GM21423 (cell line): ENCODE measurements around the gene ACTN1.

Source experiments
- ATAC-seq: cut with Tn5 transposase; IDR thresholded peaks from one replicate; pipeline ENCODE4 v1.9.1; 2021; ENCODE audit warnings: mild to moderate bottlenecking, moderate library complexity; ENCODE audit not compliant: unreplicated experiment

The ACTN1 gene

DNA sequence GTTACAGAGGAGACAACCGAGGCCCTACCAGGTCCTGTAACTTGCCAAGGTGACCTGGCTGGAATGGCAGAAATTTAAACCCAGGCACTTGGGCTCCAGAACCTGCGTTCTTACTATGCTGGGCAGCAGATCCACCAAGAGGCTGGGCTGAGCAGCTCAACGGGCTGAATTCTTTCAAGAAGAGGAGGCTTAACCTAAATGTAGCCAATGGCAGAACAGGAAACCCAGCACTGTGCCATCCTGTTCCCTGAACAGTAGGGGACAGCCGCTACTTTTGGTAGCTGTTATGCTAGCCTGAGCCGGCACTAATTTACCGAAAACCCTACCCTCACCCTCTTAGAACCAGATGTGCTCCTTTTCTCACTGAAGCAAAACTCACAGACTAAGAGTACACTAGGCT is 86.1 kb downstream of the ACTN1 start:
- no peak for ATAC-seq

DNA sequence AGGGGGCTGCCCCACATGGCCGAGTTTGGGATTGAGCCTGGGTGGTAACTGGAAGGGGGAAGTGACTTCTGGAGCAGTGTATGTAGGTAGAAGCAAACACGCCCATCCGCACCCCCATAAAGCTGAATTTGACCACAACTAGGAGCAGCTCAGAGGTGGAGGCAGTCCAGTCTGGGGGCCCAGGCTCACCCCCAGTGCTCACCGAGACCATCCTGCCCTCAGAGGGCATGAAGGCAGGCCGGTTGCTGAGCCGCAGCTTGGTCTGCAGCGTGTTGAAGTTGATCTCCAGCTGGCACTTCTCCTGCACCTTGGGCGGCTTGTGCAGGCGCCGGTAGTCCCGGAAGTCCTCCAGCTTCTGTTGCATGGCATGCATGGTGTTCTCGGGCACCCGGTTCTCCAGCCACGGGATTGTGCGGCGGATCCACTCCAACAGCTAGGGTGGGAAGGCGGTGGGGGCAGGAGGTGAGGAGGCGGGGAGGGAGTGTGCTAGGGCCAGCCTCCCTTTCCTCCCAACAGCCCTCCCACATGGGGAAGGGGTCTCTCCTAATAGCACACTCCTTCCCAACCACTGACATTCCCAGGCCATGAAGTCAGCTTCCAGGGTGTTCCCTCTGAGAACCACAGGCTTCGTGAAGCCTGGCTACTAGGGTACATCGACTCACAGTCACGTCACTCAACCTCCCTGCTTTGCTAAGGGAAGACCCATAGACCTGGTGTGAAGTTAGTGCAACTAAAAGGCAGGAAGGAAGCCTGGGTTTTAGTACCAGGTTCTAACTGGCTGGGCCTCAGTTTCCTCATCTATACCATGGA is 87.0 kb downstream of the ACTN1 start:
- no peak for ATAC-seq

DNA sequence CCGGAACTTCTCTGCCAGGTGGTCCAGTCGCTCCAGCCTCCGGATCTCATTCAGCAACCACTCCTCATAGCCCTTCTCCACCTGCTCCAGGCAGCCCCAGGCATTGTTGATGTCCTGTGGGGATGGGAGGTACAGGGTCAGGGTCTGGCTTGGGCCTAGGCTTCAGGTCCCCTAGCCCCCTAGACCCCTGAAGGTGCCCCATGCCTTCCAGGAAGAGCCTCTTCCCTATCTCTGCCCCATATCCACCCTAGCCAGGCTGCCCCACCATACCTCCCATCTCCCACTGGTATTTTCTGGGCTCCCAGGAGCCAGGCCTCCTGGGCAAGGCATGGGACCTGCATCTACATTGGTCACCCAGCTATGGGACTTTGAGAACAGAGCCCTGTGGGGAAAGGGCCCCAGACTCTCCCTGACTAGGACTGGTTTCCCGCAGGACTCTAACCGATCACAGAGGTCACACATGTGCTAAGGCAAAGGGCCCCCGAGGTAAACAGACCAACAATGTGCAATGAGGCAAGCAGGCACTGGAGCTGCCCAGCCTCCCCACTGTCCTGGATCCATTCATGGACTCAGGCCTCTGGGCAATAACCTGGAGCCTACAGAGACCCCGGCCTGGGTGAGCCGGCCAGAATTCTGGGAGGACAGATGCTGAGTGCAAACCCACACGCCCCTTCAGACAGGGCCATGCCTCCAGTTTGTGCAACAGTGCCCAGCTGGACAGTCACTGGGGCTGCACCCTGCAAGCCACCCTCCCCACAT is 88.8 kb downstream of the ACTN1 start:
- no peak for ATAC-seq

DNA sequence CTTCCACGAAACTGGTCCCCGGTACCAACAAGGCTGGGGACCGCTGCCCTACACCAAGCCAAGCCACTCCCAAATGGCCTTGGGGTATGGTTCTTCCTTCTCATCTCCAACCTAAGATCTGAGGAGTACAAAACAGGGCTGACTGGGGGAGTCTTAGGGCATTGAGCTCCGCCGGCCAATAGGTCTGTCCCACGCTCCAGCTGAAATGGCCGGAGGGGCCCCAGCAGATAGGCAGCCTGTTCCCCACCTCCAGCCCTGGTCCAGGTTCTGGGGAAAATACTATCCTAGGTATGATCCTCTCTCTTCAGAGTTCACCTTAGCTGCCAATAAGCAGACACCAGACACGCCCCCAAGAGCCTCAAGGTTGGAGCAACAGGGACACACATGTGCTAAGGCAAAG is 90.2 kb downstream of the ACTN1 start:
- no peak for ATAC-seq

DNA sequence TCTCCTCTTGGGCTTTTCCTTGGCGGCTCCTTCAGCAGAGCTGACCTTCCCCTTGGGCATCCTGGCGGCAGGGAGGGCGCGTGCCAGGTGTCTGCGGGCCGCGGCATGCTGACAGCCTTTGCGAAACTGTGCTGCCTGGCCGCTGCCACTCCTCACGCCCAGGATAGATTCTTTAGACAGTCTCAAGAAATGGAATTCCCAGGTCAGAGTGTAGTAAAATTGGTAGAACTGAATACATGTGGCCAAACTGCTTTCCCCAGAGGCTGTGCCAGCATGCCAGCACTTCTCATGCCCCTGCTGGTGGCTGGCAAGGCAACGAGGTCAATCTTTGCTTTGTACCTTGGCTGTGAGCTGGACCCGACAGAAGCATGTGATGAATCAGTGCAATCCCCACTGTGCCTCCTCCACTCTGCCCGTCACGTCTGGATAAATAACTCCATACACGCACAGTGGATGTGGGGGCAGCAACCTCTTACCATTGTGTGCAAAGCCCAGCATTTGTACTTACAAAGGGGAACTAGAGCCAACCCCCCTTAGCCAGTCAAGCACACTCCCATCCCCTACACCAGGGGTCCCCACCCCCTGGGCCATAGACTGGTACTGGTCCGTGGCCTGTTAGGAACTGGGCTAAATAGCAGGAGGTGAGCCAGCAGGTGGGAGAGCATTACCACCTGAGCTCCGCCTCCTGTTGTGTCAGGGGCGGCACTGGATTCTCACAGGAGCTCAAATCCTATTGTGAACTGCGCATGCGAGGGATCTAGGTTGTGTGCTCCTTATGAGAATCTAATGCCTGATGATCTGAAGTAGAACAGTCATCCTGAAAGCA is 90.9 kb downstream of the ACTN1 start:
- ATAC-seq = no peak

DNA sequence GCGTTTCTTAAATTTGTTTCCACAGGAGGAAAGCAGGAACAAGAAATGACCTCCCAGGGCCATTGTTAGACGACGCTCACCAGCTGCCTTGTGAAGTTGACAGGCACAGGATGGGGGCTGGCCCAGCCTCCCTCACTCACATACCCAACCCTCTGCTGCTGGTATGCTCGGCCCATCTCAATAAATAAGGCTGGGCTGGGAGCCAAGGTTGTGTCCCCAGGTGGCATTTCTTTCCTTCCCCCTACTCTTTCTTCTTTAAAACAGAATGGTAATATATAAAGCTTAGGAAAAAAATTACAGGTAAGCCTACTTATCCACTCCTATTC is 93.0 kb downstream of the ACTN1 start:
- ATAC-seq = no peak

DNA sequence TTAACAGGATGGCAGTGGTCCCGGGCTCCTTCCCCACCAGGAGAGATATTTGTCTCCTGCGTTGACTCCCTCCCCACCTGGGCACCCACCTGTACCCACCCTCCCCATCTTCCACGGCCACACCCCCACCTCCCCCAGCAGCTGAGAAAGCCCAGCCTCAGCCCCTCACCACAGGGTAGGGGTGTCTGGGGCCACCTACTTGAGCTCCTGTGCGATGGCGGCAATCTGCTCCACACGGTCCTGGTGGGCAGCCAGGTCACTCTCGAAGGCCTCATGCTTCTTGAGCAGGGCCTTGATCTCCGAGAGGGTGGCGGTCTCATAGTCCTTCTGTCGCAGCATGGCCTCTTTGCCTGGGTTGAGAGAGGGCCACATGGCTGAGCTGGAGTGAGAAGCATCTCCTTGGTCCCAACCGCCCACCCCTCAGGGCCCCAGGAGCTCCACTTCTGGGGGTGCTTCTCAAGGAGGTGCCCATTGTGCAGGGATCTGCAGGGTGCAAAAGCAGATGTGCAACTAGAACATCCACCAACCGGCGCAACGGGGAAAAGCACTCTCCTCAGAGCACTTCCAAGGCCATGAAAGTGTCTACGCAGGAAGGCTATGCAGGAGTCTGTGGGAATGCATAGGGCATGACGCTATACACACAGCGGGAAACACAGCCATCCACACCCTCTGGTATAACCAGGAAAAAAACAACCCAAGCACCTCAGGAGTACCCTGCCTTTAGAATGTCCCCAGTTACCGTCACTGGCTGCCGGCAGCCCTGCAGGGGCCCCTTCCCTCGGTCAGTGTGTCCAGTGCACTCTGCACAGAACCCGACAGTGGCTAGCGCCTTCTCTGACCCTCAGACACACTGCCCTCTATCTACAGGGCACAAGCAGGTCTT is 93.6 kb downstream of the ACTN1 start:
- no peak for ATAC-seq

DNA sequence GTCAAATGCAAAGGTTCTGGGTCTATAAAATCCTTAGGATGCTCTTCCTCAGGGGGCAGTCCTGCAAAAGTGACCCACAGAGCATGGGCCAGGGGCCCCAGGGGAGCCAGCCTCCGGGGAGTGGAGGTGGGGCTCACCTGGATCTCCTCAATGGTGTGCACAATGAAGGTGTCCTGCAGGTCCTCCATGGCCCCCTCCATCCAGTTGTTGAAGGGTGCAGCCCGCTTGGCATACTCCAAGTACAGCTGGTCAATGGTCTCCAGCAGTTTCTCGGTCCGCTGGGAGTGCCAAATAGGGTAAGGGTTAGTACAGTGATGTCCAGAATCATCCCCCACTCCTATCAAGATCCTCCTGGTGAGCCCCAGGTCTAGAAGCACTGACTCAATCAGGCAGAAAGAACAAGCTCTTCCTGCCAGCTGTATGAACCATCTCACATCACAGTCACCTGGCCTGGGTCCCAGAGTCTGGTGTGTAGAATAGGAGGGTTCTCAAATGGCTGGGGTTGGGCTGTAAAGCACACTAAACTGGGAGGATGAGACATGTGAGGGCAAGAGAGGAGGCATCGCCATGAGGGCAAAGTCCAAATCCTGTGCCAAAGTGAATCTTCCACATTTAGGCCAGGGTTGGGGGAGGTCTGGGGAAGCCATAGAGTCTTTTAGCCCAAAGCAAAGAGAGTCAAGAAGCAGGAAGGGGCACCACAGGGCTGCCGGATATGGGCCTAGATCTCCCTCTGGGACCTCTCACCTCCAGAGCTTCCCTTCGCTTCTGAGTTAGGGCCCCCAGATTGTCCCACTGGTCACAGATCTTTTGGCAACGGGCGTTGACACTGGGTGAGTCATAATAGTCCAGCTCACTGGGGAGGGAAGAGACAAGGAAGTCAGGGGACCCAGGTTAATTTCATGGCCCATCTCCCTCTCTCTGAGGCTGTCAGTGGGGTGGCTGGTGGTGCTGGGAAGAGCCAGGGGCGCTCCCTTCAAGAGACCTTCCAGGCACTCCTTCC is 94.8 kb downstream of the ACTN1 start:
- no peak for ATAC-seq

DNA sequence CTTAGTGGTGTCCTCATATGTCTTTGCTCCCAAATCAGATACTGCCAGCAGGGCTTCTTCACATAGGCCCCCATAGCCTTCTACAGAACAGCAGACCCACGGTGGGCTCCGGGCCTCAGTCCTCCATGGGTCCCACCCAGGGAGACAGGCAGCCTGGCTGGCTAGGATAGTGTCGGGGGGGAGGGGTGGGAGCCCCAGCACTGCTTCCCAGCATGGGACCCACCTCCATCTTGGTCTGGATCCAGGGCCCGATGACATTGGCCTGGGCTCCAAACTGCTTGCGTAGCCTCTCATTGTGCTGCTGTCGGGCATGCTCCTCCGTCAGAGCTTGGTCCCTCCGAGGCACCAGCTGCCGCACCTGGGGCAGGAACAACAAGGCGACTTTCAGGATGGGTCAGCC is 96.9 kb downstream of the ACTN1 start:
- ATAC-seq = no peak

DNA sequence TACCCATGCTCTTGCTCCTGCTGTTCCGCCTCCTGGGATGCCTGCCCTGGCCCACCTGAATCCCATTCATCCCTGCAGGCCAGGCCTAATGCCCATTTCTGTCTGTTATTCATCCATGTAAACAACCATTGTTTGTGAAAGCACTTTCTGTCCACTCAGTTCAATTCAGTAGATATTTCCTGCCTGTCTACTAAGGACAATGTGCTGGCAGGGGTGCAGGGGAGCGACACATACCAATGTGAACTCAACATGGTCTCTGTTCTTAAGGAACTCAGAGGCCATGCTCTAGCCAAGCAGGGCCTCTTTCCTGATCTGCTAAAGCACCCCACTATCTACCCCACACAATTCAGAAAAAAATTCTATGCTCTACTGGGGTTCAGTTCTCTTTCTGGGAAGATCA is 97.7 kb downstream of the ACTN1 start:
- no peak for ATAC-seq

DNA sequence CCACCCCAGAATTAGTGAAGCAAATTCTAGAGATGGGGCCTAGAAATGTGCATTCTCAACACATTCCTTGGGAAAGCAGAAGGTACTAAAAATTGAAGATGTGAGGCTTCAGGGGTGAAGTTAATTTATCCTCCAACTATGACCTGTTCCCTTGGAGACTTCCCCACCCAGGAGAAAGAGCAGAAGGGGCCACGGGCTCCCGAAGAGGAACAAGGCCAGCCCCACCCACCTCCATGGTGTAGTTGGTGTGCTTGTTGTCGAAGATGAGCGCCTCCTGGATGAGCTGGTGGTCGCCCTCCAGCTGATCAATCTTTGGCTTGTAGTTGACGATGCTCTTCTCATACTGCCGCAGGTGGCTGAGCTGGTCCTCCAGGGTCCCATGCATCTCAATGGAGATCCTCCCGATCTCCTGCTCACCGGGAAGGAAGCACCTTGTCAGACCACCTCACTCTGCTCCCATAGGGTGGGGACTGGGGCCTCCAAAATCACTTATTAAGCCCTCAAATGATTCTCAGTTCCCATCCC is 98.5 kb downstream of the ACTN1 start:
- no peak for ATAC-seq

DNA sequence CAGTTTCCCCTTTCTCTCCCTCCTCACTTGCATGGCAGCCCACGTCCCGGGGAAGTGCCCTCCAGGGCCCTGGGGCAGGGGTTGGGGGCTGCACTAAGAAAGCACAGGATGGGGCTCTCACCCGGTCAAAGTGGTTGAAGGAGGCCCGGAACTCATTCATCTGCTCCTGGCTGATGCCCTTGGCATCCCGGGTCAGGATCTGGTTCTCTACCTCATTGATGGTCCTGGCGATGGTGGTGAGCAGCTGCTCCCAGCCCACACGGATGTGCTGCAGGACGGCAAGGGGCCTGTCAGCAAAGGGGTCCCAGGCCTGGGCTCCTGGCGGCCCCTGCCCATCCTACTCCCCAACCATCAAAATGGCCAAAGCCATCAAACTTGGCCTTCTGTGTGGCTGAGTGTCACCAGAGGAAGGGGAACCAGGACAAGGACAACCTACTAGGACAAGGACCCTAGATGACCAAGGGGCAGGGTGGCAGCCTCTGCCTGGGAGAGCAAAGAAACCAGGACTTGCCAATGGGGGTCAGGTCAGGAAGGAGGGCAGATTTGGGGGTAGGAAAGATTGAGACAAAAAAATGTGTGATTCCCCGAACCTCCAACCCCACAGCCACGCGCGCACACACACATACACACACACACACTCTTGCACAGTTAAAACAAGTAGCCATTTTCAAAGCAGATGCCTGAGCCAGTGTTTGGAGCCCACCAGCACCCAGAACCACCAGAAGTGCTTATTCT is 99.1 kb downstream of the ACTN1 start:
- ATAC-seq = no peak

DNA sequence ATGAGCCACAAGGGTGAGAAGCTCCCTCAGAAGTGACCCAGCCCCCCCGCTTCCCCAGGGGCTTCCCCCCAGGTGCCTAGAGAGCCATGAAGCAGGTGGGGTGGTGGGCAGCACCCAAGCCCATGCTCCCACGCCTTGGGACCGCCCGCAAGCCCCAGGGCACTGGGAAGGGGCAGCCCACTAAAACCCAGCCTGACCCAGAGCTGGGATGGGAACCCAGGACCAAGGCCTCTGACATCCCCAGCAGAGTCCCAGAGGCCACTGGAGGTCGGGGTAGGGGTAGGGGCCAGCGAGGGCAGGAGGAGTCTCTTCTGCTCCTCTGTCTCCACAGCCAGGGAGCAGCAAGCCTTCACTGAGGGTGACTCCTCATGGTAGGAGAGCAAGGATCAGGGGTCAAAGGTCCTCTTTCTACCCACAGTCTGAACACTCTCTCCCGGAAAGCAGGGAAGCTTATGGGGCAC is 99.8 kb downstream of the ACTN1 start:
- ATAC-seq = no peak

DNA sequence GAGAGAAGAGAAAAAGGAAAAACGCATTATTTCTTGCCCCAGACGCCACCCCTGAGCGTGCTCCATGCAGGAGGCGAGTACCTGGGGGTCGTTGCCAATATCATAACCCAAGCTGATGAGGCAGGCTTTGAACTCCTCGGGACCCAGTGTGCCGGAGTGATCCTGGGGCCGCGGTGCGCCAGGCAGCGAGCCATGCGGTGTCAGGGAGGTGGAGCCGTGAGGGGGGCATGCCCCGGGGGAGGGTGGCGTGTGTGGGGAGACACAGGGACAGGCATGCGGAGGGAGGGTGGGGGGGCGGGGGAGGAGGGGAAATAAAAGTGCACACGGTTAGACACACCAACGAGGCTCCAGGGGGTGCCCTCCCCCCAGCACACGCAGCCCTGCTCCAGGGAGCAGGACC is 100.2 kb downstream of the ACTN1 start:
- ATAC-seq = no peak

DNA sequence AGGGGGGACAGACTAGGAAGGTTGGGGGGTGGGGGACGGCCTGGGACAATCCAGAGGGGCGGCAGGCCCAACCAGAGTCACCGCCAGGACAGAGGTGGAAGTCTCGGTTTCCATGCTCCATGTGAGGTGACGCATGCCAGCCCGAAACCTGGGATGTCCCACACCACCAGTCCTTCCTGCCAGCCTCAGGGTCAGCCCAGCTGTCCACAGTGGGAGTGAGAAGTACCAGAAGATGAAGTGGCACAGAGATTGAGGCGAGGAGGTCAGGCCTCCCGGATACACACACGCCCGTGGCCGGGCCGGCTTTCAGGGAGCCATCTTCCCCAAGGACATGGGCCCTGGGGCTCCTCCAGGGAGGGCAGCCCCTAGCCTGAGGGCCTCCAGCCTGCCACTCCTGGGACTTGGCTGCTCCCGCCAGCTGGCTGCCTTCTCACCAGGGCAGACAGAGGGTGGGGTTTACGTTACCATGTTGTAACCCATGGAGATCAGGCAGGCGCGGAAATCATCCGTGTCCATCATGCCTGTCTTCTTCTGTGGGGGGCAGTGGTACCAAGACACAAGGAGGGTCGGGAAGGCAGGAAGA is 101.0 kb downstream of the ACTN1 start:
- ATAC-seq = no peak

DNA sequence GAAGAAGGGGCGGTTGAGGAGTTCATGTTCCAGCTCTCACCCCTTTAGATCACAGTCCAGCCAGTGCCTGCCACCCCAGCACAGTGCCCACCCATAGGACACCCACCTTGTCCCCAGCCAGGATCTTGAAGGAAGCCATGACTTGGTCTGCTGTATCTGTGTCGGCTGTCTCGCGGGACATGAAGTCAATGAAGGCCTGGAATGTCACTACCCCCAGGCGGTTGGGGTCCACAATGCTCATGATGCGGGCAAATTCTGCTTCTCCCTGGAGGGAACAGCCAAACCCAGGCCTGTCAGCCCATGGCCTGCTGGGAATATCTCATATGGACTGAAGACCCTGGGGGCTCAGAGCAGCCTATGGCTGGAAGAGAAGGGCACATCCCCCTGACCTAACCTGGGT is 102.1 kb downstream of the ACTN1 start:
- ATAC-seq = no peak

DNA sequence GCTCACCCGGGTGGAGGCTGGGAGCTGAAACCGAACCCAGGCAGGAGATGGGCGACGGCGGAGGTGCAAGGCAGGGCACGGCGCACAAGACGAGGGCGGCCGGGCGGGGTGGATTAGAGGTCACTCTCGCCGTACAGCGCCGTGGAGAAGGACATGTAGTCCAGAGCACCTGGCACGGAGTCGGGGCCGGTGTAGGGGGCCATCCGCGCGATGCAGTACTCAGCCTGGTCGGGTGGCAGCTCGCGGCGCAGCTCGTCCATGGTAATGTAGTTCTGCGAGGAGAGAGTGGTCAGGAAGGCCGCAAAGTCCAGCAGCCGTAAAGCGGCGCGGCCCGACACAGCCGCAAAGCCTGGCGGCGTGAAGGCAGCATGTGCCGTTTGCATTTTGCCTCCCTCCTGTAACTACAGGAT is 104.4 kb downstream of the ACTN1 start:
- ATAC-seq = no peak

DNA sequence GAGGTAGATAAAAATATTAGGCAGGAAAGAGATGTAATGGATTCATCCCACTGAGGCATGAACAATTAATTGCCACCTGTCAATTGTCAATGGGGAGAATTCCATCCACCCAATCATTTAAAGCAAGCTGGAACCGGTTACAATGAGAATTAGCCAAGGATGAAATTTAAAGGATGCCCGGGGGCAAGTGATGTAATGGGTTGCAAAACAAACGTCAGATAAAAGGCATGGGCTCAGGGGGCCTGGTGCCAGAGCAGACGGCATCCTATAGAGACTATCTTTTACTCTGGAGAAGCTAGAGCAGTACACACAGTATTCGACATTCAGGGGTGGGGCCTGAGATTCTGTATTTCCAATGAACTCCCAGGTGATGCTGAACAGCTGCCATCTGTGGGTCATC is 105.7 kb downstream of the ACTN1 start:
- no peak for ATAC-seq
